Natural killer cell (primary cell): ENCODE results near the gene SMIM12. TPM values are rescaled to one million over a fixed set of nuclear protein-coding genes. Genes with fewer than 3 reads are reported as not detected.

ENCODE experiments used
- ATAC-seq, 3 donors: fragments of 150-1000 bp in 2 of 3; fragments of 200-7000 bp in 1 of 3; cut with Tn5 transposase; 1 replicate in 1 of 3; 2 replicates in 2 of 3; pipeline ENCODE4 v1.10.0; 2021; ENCODE audit warnings: mild to moderate bottlenecking in 2 of 3, moderate library complexity in 2 of 3
- DNase-seq, 2 donors: peaks; one replicate each; pipeline versions ENCODE4 v3.0.0 to v3.0.0-alpha.2; 2013 to 2021; ENCODE audit warnings: mixed read lengths in 1 of 2
- H3K27ac ChIP-seq: one replicate; pipeline ENCODE4 v1.5.1; 2013; ENCODE audit warnings: mild to moderate bottlenecking, low read length
- H3K27me3 ChIP-seq: one replicate; pipeline ENCODE4 v1.6.1; 2013; ENCODE audit warnings: low read length; ENCODE audit not compliant: control insufficient read depth, insufficient read depth
- H3K36me3 ChIP-seq: one replicate; pipeline ENCODE4 v1.6.1; 2013; ENCODE audit warnings: low read length; ENCODE audit not compliant: control insufficient read depth, insufficient read depth
- H3K4me1 ChIP-seq: one replicate; pipeline ENCODE4 v1.6.1; 2013; ENCODE audit warnings: low read length; ENCODE audit not compliant: control insufficient read depth, insufficient read depth
- H3K4me3 ChIP-seq: one replicate; pipeline ENCODE4 v1.5.1; 2013; ENCODE audit warnings: low read length
- H3K9me3 ChIP-seq: one replicate; pipeline ENCODE4 v1.6.1; 2013; ENCODE audit warnings: low read length; ENCODE audit not compliant: control insufficient read depth, insufficient read depth
- H3K27ac Mint-ChIP-seq, 2 donors: one replicate each; pipeline ENCODE4 v1.8.0; 2022; ENCODE audit warnings: mild to moderate bottlenecking in 2 of 2, mixed read lengths in 2 of 2, moderate library complexity in 1 of 2
- H3K27me3 Mint-ChIP-seq, 2 donors: one replicate each; pipeline ENCODE4 v1.8.0; 2022; ENCODE audit warnings: low read depth in 2 of 2, mixed read lengths in 2 of 2
- H3K36me3 Mint-ChIP-seq: one replicate; pipeline ENCODE4 v1.8.0; 2022; ENCODE audit warnings: mixed read lengths
- H3K4me1 Mint-ChIP-seq, 2 donors: one replicate each; pipeline ENCODE4 v1.8.0; 2022; ENCODE audit warnings: mixed read lengths in 2 of 2
- H3K4me3 Mint-ChIP-seq: one replicate; pipeline ENCODE4 v1.8.0; 2022; ENCODE audit warnings: mild to moderate bottlenecking, moderate library complexity, mixed read lengths
- H3K9me3 Mint-ChIP-seq, 2 donors: one replicate each; pipeline ENCODE4 v1.8.0; 2022; ENCODE audit warnings: mixed read lengths in 2 of 2
- WGBS: methylation state at CpG from one replicate; pipeline ENCODE4 v1.1.7; 2013; ENCODE audit warnings: missing lambda C conversion rate; ENCODE audit not compliant: insufficient coverage; 5-methylcytosine and 5-hydroxymethylcytosine counted together
- intact Hi-C: fragments of 100-400 bp; cut with micrococcal nuclease; formaldehyde crosslinking; loops from one replicate; pipeline ENCODE4 v1.14.2; 2022
- total RNA-seq, 4 donors: library from RNA; stranded (reverse); fragments of 120-200 nt in 1 of 4; gene quantifications; one replicate each; pipeline versions ENCODE4 v1.2.3 to v1.2.4, GENCODE V29; 2013 to 2022
- TF ChIP-seq, protein P1 (sequence below): fragments of 200-600 bp; IDR thresholded peaks from one replicate; pipeline ENCODE4 v1.8.0; 2022; ENCODE audit warnings: antibody characterized with exemption

SMIM12 gene
- total RNA-seq, 3 donors from 2014 or later (not counting 1 experiment from before 2014, with no cell fraction given): 33.4 to 44.5 (median 36.5) TPM

- DNase-seq: no peak
- WGBS: 80% methylated on average over 7 of the region's 7 CpGs
- no peak overlapping the region for H3K27ac Mint-ChIP-seq
- no peak for ATAC-seq
- peaks cover 15% of the 10 kb centered on the region for H3K4me1 ChIP-seq
- peaks cover 13% of the 10 kb centered on the region for H3K36me3 ChIP-seq
- H3K4me1 Mint-ChIP-seq: peaks cover 35 to 44% of the 10 kb centered on the region in 2 donors
- intact Hi-C loops: no loop called here
- TF ChIP-seq, protein P1, sequence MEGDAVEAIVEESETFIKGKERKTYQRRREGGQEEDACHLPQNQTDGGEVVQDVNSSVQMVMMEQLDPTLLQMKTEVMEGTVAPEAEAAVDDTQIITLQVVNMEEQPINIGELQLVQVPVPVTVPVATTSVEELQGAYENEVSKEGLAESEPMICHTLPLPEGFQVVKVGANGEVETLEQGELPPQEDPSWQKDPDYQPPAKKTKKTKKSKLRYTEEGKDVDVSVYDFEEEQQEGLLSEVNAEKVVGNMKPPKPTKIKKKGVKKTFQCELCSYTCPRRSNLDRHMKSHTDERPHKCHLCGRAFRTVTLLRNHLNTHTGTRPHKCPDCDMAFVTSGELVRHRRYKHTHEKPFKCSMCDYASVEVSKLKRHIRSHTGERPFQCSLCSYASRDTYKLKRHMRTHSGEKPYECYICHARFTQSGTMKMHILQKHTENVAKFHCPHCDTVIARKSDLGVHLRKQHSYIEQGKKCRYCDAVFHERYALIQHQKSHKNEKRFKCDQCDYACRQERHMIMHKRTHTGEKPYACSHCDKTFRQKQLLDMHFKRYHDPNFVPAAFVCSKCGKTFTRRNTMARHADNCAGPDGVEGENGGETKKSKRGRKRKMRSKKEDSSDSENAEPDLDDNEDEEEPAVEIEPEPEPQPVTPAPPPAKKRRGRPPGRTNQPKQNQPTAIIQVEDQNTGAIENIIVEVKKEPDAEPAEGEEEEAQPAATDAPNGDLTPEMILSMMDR: no peak
- H3K27me3 Mint-ChIP-seq: no peaks in the 10 kb centered on the region
- no peaks in the 10 kb centered on the region for H3K9me3 Mint-ChIP-seq
- H3K27ac ChIP-seq: no peak overlapping the region
- no peaks in the 10 kb centered on the region for H3K36me3 Mint-ChIP-seq
- H3K4me3 Mint-ChIP-seq: no peak overlapping the region
- no peak overlapping the region for H3K4me3 ChIP-seq
- no peaks in the 10 kb centered on the region for H3K27me3 ChIP-seq
- H3K9me3 ChIP-seq: no peaks in the 10 kb centered on the region
Observed at GRCh38 chr1:34847094-34847493, 12.5 kb downstream of the SMIM12 start.

DNA sequence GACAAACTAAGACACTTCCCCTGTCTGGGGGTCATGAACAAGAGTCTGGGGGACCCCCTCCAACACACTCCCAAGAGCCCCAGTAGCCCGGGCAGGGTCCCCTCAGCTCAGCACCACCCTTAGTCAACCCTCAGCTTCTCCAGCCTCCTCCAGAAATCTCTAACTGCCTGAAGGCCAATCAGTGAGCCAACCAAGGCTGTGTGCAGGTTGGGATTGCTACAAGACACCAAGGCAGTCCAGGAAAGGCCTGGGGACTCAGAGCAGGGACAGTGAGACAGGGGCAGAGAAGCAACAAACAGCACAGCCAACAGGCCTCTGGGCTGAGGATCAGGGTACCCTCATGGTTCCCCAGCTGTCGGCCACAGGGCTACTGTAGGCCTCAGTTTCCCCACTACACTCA is 13.3 kb downstream of the SMIM12 start:
- no peaks in the 10 kb centered on the region for H3K9me3 Mint-ChIP-seq
- TF ChIP-seq, protein P1: no peak
- H3K27me3 Mint-ChIP-seq: no peaks in the 10 kb centered on the region

DNA sequence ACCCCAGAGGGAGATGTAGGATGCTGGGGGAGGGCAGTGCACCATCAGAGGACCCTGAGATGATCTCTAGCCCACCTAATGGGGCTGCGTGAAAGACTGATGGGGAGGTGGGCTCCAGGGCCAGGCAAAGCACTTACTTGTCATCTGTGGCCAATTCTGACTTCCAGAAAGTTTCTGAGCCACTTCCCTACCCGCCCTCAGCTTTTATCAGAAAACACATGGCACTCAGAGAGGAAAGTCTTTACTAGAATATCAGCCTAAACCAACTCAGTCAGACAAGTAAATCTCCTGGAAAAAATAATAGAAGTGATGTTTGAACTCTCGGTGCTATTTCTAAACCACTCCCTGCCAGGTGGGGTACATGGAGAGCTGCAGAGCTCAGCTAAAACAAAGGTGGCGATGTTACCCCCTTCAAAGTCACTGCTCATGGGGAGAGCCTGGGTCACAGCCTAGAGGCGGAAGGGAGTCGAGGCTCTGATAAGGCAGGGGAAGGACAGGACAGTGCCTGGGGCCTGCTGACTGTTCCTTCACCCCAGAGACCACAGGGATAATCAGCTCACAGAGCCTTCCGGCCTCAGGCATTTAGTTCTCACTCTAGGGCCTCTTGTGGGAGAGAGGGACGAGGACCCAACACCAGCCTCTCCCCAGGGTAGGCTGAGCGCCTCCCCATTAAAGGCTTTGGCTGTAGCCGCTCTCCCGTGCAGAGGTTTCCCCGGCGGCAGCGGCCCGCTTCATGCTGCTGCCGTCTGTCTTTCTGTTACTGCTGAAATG is 14.2 kb downstream of the SMIM12 start:
- peaks cover 8% of the 10 kb centered on the region for H3K36me3 ChIP-seq
- no peaks in the 10 kb centered on the region for H3K36me3 Mint-ChIP-seq
- H3K27me3 ChIP-seq: no peaks in the 10 kb centered on the region
- H3K27ac ChIP-seq: no peak overlapping the region
- H3K9me3 ChIP-seq: no peaks in the 10 kb centered on the region
- WGBS: 88% methylated on average over 16 of the region's 16 CpGs
- TF ChIP-seq, protein P1: no peak
- intact Hi-C loops: no loop called here
- peaks cover 15% of the 10 kb centered on the region for H3K4me1 ChIP-seq
- H3K27ac Mint-ChIP-seq: no peak overlapping the region
- H3K4me1 Mint-ChIP-seq: peaks cover 29 to 49% of the 10 kb centered on the region in 2 donors
- no peaks in the 10 kb centered on the region for H3K9me3 Mint-ChIP-seq
- ATAC-seq: no peak
- DNase-seq: no peak
- H3K27me3 Mint-ChIP-seq: no peaks in the 10 kb centered on the region
- H3K4me3 Mint-ChIP-seq: no peak overlapping the region
- no peak overlapping the region for H3K4me3 ChIP-seq

More for the DNA sequence above, 13.3 kb downstream of the SMIM12 start:
- H3K4me3 Mint-ChIP-seq: no peak overlapping the region
- DNase-seq: no peak
- Histone ChIP-seq H3K4me3 (no peak overlapping the region), H3K9me3 (no peaks in the 10 kb centered on the region), H3K4me1 (peaks cover 15% of the 10 kb centered on the region), H3K27me3 (no peaks in the 10 kb centered on the region), H3K27ac (no peak overlapping the region), H3K36me3 (peaks cover 13% of the 10 kb centered on the region)
- WGBS: 91% methylated on average over 2 of the region's 2 CpGs
- intact Hi-C loops: no loop called here
- peaks cover 35 to 50% of the 10 kb centered on the region in 2 donors for H3K4me1 Mint-ChIP-seq
- H3K27ac Mint-ChIP-seq: no peak overlapping the region
- ATAC-seq: no peak
- H3K36me3 Mint-ChIP-seq: no peaks in the 10 kb centered on the region
